ENCODE measurements around the gene TMEM203. TPM values are rescaled to one million over a fixed set of nuclear protein-coding genes. Genes with fewer than 3 reads are reported as not detected.
A peak's percentile ranks its signal among the peaks of the same experiment; 100 is the strongest.

Gene TMEM203, protein sequence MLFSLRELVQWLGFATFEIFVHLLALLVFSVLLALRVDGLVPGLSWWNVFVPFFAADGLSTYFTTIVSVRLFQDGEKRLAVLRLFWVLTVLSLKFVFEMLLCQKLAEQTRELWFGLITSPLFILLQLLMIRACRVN
- 32.9 TPM for total RNA-seq

- Histone ChIP-seq H3K9me3 (ENCODE audit: control insufficient read depth in 3 of 3, low read length in 3 of 3) (no peaks in the 10 kb centered on the region), H3K27ac (ENCODE audit: low read depth, low read length) (peak within 1 kb of the TSS; percentile 73), H3K4me1 (ENCODE audit: control insufficient read depth in 3 of 3, insufficient read depth in 3 of 3, low read length in 3 of 3) (peaks cover 51 to 61% (median 52%) of the 10 kb centered on the region in 3 donors), H3K27me3 (ENCODE audit: control insufficient read depth in 3 of 3, insufficient read depth in 3 of 3, low read length in 3 of 3) (no peaks in the 10 kb centered on the region), H3K4me3 (ENCODE audit: low read length in 3 of 3) (peak within 1 kb of the TSS; percentile 96 to 99 (median 97)), H3K9ac (ENCODE audit: low read depth in 1 of 3, low read length in 3 of 3) (peak within 1 kb of the TSS; percentile 84 to 93 (median 91)), H3K36me3 (ENCODE audit: control insufficient read depth in 3 of 3, insufficient read depth in 3 of 3, low read length in 3 of 3) (peaks cover 3 to 12% (median 3%) of the 10 kb centered on the region in 3 donors)
Measured at GRCh38 chr9:137205126-137206069, at the start of gene TMEM203, which contains the start of gene NDOR1. Gene TMEM203, minus strand, starts transcription at chr9:137205648. Its CDS starts 234 bp downstream, at chr9:137205414. Gene NDOR1, plus strand, starts transcription at chr9:137205700. Its CDS starts 78 bp downstream, at chr9:137205778.

GRCh38 chr9:137254624-137255447 is 49.4 kb upstream of the TMEM203 start, which contains the start of gene NELFB:
Gene NELFB, plus strand, starts transcription at chr9:137255327.
- Histone ChIP-seq H3K9ac (ENCODE audit: low read depth in 1 of 3, low read length in 3 of 3) (peak within 1 kb of the TSS; percentile 87 to 92 (median 87)), H3K27me3 (ENCODE audit: control insufficient read depth in 3 of 3, insufficient read depth in 3 of 3, low read length in 3 of 3) (no peaks in the 10 kb centered on the region), H3K4me3 (ENCODE audit: low read length in 3 of 3) (peak within 1 kb of the TSS; percentile 90 to 96 (median 91)), H3K9me3 (ENCODE audit: control insufficient read depth in 3 of 3, low read length in 3 of 3) (no peaks in the 10 kb centered on the region), H3K36me3 (ENCODE audit: control insufficient read depth in 3 of 3, insufficient read depth in 3 of 3, low read length in 3 of 3) (peaks cover 13 to 20% (median 17%) of the 10 kb centered on the region in 3 donors), H3K27ac (ENCODE audit: low read depth, low read length) (peak within 1 kb of the TSS; percentile 54), H3K4me1 (ENCODE audit: control insufficient read depth in 3 of 3, insufficient read depth in 3 of 3, low read length in 3 of 3) (peaks cover 23 to 32% (median 28%) of the 10 kb centered on the region in 3 donors)

- Histone ChIP-seq H3K36me3 (ENCODE audit: control insufficient read depth in 3 of 3, insufficient read depth in 3 of 3, low read length in 3 of 3) (peaks cover 8 to 16% (median 14%) of the 10 kb centered on the region in 3 donors), H3K27ac (ENCODE audit: low read depth, low read length) (no peak overlapping the region), H3K4me1 (ENCODE audit: control insufficient read depth in 3 of 3, insufficient read depth in 3 of 3, low read length in 3 of 3) (peaks cover 23 to 32% (median 28%) of the 10 kb centered on the region in 3 donors), H3K27me3 (ENCODE audit: control insufficient read depth in 3 of 3, insufficient read depth in 3 of 3, low read length in 3 of 3) (peaks cover 0 to 2% (median 0%) of the 10 kb centered on the region in 3 donors), H3K9me3 (ENCODE audit: control insufficient read depth in 3 of 3, low read length in 3 of 3) (no peaks in the 10 kb centered on the region), H3K9ac (ENCODE audit: low read depth in 1 of 3, low read length in 3 of 3) (peak overlapping the region; percentile 70 to 91 (median 86)), H3K4me3 (ENCODE audit: low read length in 3 of 3) (peak overlapping the region; percentile 82 to 96 (median 91))
Measured at GRCh38 chr9:137253717-137254623, 48.5 kb upstream of the TMEM203 start.

DNA sequence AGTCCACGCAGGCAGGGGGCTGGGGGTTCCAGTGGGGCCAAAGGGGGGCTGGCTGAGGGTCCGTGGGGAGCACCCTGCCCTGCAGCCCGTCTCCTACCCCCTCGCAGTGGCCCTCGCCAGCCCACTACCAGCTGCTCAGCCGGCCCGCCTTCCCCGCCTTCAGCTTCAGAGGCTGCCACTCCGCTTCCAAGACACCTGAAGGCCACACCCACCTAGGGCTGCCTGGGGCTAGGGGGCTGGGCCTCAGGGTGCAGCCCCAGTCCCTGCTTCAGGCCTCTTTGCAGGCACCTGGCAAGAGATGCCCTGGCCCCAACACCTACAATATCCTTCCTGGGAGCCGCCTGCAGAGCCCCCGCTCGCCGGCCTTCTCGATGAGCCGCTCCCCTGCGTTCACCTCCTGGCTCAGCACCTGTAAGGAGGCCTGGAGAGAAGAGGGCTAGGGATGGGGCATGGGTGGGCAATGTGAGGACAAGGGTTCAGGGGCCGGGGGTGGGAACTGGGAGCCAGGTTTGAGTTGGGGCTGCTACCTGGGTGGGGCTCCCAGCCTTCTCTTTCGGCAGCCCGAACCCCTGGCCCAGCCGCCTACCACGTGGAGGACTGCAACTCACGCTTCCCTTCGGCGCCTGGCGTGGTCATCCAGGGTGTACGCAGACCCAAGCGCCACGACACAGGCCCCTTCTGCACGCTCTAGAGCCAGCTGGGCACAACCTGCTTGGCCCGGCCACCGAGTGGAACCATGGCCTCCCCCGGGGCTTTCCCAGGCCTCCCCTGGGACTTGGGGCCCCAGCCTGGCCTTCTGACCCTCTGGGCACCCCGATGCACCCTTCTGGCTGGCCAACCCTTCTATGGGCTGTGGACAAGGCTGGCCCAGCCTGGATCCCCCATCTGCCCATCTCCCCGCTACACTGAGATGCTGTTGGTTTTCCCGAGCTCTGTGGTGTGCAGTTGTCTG is 47.4 kb upstream of the TMEM203 start:
- H3K27ac ChIP-seq (ENCODE audit: low read depth, low read length), result no peak overlapping the region
- H3K4me3 ChIP-seq (ENCODE audit: low read length in 3 of 3), result no peak overlapping the region
- H3K9me3 ChIP-seq (ENCODE audit: control insufficient read depth in 3 of 3, low read length in 3 of 3), result no peaks in the 10 kb centered on the region
- H3K4me1 ChIP-seq (ENCODE audit: control insufficient read depth in 3 of 3, insufficient read depth in 3 of 3, low read length in 3 of 3), result peaks cover 25 to 36% (median 30%) of the 10 kb centered on the region in 3 donors
- no peak overlapping the region for H3K9ac ChIP-seq (ENCODE audit: low read depth in 1 of 3, low read length in 3 of 3)
- H3K27me3 ChIP-seq (ENCODE audit: control insufficient read depth in 3 of 3, insufficient read depth in 3 of 3, low read length in 3 of 3), result peaks cover 0 to 2% (median 0%) of the 10 kb centered on the region in 3 donors
- H3K36me3 ChIP-seq (ENCODE audit: control insufficient read depth in 3 of 3, insufficient read depth in 3 of 3, low read length in 3 of 3), result peaks cover 2 to 10% (median 9%) of the 10 kb centered on the region in 3 donors

DNA sequence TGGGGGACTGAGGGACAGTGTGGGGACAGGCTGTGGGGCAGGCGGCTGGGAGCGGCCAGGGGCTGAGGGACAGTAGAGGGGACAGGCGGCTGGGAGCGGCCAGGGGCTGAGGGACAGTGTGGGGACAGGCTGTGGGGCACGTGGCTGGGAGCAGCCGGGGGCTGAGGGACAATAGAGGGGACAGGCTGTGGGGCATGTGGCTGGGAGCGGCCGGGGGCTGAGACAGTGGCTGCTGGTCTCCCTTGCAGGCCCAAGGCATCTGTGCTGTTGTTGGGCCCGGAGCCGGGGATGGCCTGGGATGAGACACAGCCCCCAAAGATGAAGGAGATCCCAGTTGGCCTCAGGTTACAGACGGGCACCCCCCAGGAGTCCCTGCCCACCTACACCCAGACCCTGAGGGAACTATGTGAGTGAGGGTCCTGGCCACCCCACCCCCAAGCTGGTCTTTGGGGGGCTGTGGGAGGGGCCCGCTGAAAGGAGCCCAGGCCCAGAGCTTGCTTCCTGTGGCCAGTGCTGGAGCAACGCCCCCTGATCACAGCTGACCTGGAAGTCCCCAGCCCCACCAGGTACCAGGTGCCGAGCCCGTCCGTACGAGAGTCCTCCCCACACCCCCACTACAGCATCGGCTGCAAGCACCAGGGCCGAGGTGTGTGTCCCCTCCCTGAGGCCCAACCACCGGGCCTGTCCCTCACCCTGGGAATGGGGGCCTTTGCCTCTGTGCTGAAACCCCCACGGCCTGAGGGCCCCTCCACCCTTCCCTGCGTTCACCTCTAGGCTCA is 46.2 kb upstream of the TMEM203 start:
- peaks cover 0 to 2% (median 0%) of the 10 kb centered on the region in 3 donors for H3K27me3 ChIP-seq (ENCODE audit: control insufficient read depth in 3 of 3, insufficient read depth in 3 of 3, low read length in 3 of 3)
- no peaks in the 10 kb centered on the region for H3K9me3 ChIP-seq (ENCODE audit: control insufficient read depth in 3 of 3, low read length in 3 of 3)
- H3K9ac ChIP-seq (ENCODE audit: low read depth in 1 of 3, low read length in 3 of 3), result no peak overlapping the region
- H3K4me3 ChIP-seq (ENCODE audit: low read length in 3 of 3), result no peak overlapping the region
- peaks cover 25 to 43% (median 38%) of the 10 kb centered on the region in 3 donors for H3K4me1 ChIP-seq (ENCODE audit: control insufficient read depth in 3 of 3, insufficient read depth in 3 of 3, low read length in 3 of 3)
- H3K36me3 ChIP-seq (ENCODE audit: control insufficient read depth in 3 of 3, insufficient read depth in 3 of 3, low read length in 3 of 3), result peaks cover 2 to 6% (median 6%) of the 10 kb centered on the region in 3 donors
- H3K27ac ChIP-seq (ENCODE audit: low read depth, low read length), result no peak overlapping the region

DNA sequence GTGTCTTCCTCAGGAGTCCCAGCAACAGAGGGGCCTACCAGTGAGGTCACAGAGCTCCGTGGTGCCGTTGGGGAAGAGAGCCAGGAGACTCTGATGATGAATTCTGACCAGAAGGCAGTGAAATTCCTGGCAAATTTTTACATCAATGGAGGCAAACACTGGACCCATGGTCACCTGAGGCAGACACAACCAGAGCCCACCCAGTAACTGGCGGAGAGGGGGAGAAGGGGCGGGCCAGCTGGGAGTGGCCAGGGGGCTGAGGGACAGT is 45.7 kb upstream of the TMEM203 start, which contains the start of gene STPG3:
STPG3 (plus strand) TSS at position 93 of the 268 bp plus-strand sequence; CDS start at position 94, 1 bp downstream.
- H3K27ac ChIP-seq (ENCODE audit: low read depth, low read length), result no peak within 1 kb of the TSS
- no peaks in the 10 kb centered on the region for H3K9me3 ChIP-seq (ENCODE audit: control insufficient read depth in 3 of 3, low read length in 3 of 3)
- peaks cover 0 to 2% (median 0%) of the 10 kb centered on the region in 3 donors for H3K27me3 ChIP-seq (ENCODE audit: control insufficient read depth in 3 of 3, insufficient read depth in 3 of 3, low read length in 3 of 3)
- H3K36me3 ChIP-seq (ENCODE audit: control insufficient read depth in 3 of 3, insufficient read depth in 3 of 3, low read length in 3 of 3), result peaks cover 0 to under 1% (median under 1%) of the 10 kb centered on the region in 3 donors
- no peak within 1 kb of the TSS for H3K4me3 ChIP-seq (ENCODE audit: low read length in 3 of 3)
- peaks cover 20 to 39% (median 33%) of the 10 kb centered on the region in 3 donors for H3K4me1 ChIP-seq (ENCODE audit: control insufficient read depth in 3 of 3, insufficient read depth in 3 of 3, low read length in 3 of 3)
- H3K9ac ChIP-seq (ENCODE audit: low read depth in 1 of 3, low read length in 3 of 3), result peak within 1 kb of the TSS in 2 of 3 donors; percentile 33 to 43

GRCh38 chr9:137250329-137251193 is 45.1 kb upstream of the TMEM203 start:
- no peak overlapping the region for H3K4me3 ChIP-seq (ENCODE audit: low read length in 3 of 3)
- H3K36me3 ChIP-seq (ENCODE audit: control insufficient read depth in 3 of 3, insufficient read depth in 3 of 3, low read length in 3 of 3), result no peaks in the 10 kb centered on the region
- no peaks in the 10 kb centered on the region for H3K9me3 ChIP-seq (ENCODE audit: control insufficient read depth in 3 of 3, low read length in 3 of 3)
- H3K27ac ChIP-seq (ENCODE audit: low read depth, low read length), result no peak overlapping the region
- peak overlapping the region in 2 of 3 donors; percentile 33 to 43 for H3K9ac ChIP-seq (ENCODE audit: low read depth in 1 of 3, low read length in 3 of 3)
- peaks cover 0 to 2% (median 0%) of the 10 kb centered on the region in 3 donors for H3K27me3 ChIP-seq (ENCODE audit: control insufficient read depth in 3 of 3, insufficient read depth in 3 of 3, low read length in 3 of 3)
- H3K4me1 ChIP-seq (ENCODE audit: control insufficient read depth in 3 of 3, insufficient read depth in 3 of 3, low read length in 3 of 3), result peaks cover 15 to 39% (median 30%) of the 10 kb centered on the region in 3 donors
